WTC11 (cell line): ENCODE results near the gene CREBBP. TPM values are rescaled to one million over a fixed set of nuclear protein-coding genes. Genes with fewer than 3 reads are reported as not detected.

Experiments used
- ATAC-seq: fragments of 200-7000 bp; cut with Tn5 transposase; 2 replicates; pipeline ENCODE4 v1.10.0; 2021; ENCODE audit warnings: mild to moderate bottlenecking, moderate library complexity
- CTCF ChIA-PET: fragments of 300-600 bp; sonication (Branson Sonifier 250); formaldehyde crosslinking; loops from one replicate; lab custom pipeline; 2021; ENCODE audit warnings: antibody characterized with exemption; lab: Charles Lee
- POLR2A ChIA-PET: fragments of 350-600 bp; sonication (Branson Sonifier 250); formaldehyde crosslinking; loops from one replicate; lab custom pipeline; 2021; ENCODE audit warnings: antibody characterized with exemption; lab: Charles Lee
- DNase-seq: peaks from one replicate; pipeline ENCODE4 v3.0.0; 2021; ENCODE audit warnings: low spot score
- H3K27ac Mint-ChIP-seq: 2 replicates; pipeline ENCODE4 v1.8.0; 2021; ENCODE audit warnings: mixed read lengths
- H3K27me3 Mint-ChIP-seq: 2 replicates; pipeline ENCODE4 v1.8.0; 2021; ENCODE audit warnings: low read depth, mild to moderate bottlenecking, moderate library complexity, mixed read lengths
- H3K36me3 Mint-ChIP-seq: 2 replicates; pipeline ENCODE4 v1.8.0; 2021; ENCODE audit warnings: mixed read lengths
- H3K4me1 Mint-ChIP-seq: 2 replicates; pipeline ENCODE4 v1.8.0; 2022; ENCODE audit warnings: mixed read lengths
- H3K4me3 Mint-ChIP-seq: 2 replicates; pipeline ENCODE4 v1.8.0; 2021; ENCODE audit warnings: mild to moderate bottlenecking, moderate library complexity, mixed read lengths
- H3K9me3 Mint-ChIP-seq: 2 replicates; pipeline ENCODE4 v1.8.0; 2021; ENCODE audit warnings: mixed read lengths
- CBFB ChIP-seq: sonication (generic); formaldehyde crosslinking; IDR thresholded peaks from 2 replicates; pipeline ENCODE4 v1.8.1; 2022; ENCODE audit warnings: mild to moderate bottlenecking, low read depth, missing genetic modification reagents
- GABPB1 ChIP-seq: sonication (generic); formaldehyde crosslinking; IDR thresholded peaks from 2 replicates; pipeline ENCODE4 v1.8.1; 2023; ENCODE audit warnings: mild to moderate bottlenecking, missing genetic modification reagents
- JAZF1 ChIP-seq: fragments of 250-450 bp; sonication (Bioruptor Pico); IDR thresholded peaks from 2 replicates; pipeline ENCODE4 v1.9.0; 2021; ENCODE audit warnings: moderate library complexity, mild to moderate bottlenecking, inconsistent platforms
- JUN ChIP-seq: sonication (generic); formaldehyde crosslinking; IDR thresholded peaks from 2 replicates; pipeline ENCODE4 v1.8.0; 2023; ENCODE audit warnings: mild to moderate bottlenecking, missing genetic modification reagents
- KAT7 ChIP-seq: sonication (generic); formaldehyde crosslinking; IDR thresholded peaks from 2 replicates; pipeline ENCODE4 v1.8.1; 2023; ENCODE audit warnings: missing genetic modification reagents, mild to moderate bottlenecking, borderline replicate concordance
- NFATC4 ChIP-seq: fragments of 250-450 bp; sonication (Bioruptor Pico); IDR thresholded peaks from 2 replicates; pipeline ENCODE4 v1.9.0; 2021; ENCODE audit warnings: mild to moderate bottlenecking
- NFYB ChIP-seq: sonication (generic); formaldehyde crosslinking; conservative IDR thresholded peaks from 2 replicates; pipeline ENCODE4 v1.8.0; 2022; ENCODE audit warnings: low read depth, missing genetic modification reagents
- NR1H2 ChIP-seq: sonication (generic); formaldehyde crosslinking; IDR thresholded peaks from 2 replicates; pipeline ENCODE4 v1.9.0; 2021; ENCODE audit warnings: mild to moderate bottlenecking, moderate library complexity, missing genetic modification reagents
- RORB ChIP-seq: fragments of 250-450 bp; sonication (Bioruptor Pico); IDR thresholded peaks from 2 replicates; pipeline ENCODE4 v1.9.0; 2021; ENCODE audit warnings: mild to moderate bottlenecking
- SMAD4 ChIP-seq: sonication (generic); formaldehyde crosslinking; IDR thresholded peaks from 2 replicates; pipeline ENCODE4 v1.8.0; 2022; ENCODE audit warnings: mild to moderate bottlenecking, missing genetic modification reagents
- ZNF138 ChIP-seq: sonication (generic); formaldehyde crosslinking; conservative IDR thresholded peaks from 2 replicates; pipeline ENCODE4 v1.8.1; 2022; ENCODE audit warnings: mild to moderate bottlenecking, moderate library complexity, missing genetic modification reagents
- ZNF317 ChIP-seq: sonication (generic); formaldehyde crosslinking; IDR thresholded peaks from 2 replicates; pipeline ENCODE4 v1.8.1; 2023; ENCODE audit warnings: low read depth, mild to moderate bottlenecking, moderate library complexity, missing genetic modification reagents, borderline replicate concordance
- ZNF423 ChIP-seq: fragments of 250-450 bp; sonication (Bioruptor Pico); IDR thresholded peaks from 2 replicates; pipeline ENCODE4 v2.1.2; 2022; ENCODE audit warnings: mild to moderate bottlenecking, moderate library complexity
- total RNA-seq: library from RNA; stranded (reverse); gene quantifications from 3 replicates; pipeline ENCODE4 v1.2.3, GENCODE V29; 2021
- TF ChIP-seq, protein P1 (sequence below): fragments of 250-450 bp; sonication (Bioruptor Pico); IDR thresholded peaks from 2 replicates; pipeline ENCODE4 v1.9.0; 2021; ENCODE audit warnings: mild to moderate bottlenecking, borderline replicate concordance
- TF ChIP-seq, protein P2 (sequence below): sonication (generic); formaldehyde crosslinking; IDR thresholded peaks from 2 replicates; pipeline ENCODE4 v1.8.1; 2023; ENCODE audit warnings: mild to moderate bottlenecking, missing genetic modification reagents, moderate library complexity
- TF ChIP-seq, protein P3 (sequence below): sonication (generic); formaldehyde crosslinking; IDR thresholded peaks from 2 replicates; pipeline ENCODE4 v1.8.0; 2022; ENCODE audit warnings: mild to moderate bottlenecking, missing genetic modification reagents
- TF ChIP-seq, protein P4 (sequence below): sonication (generic); formaldehyde crosslinking; IDR thresholded peaks from 2 replicates; pipeline ENCODE4 v1.8.0; 2022; ENCODE audit warnings: mild to moderate bottlenecking, missing genetic modification reagents
- TF ChIP-seq, protein P5 (sequence below): fragments of 200-600 bp; IDR thresholded peaks from 2 replicates; pipeline ENCODE4 v1.8.0; 2022; ENCODE audit warnings: antibody characterized with exemption

The CREBBP gene
- total RNA-seq, 1 experiment from 2014 or later = 49.6 TPM

DNA sequence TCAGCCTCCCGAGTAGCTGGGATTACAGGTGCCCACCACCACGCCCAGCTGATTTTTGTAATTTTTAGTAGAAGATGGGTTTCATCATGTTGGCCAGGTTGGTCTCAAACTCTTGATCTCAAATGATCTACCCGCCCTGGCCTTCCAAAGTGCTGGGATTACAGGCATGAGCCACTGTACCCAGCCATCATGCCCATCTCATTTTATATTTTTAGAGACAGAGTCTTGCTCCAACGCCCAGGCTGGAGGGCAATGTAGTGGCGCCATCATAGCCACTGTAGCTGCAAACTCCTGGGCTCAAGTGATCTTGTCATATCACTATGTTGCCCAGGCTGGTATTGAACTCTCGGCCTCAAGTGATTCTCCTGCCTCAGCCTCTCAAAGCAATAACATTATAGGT lies 120.0 kb downstream of the CREBBP start (continued):
- TF ChIP-seq, protein P1, sequence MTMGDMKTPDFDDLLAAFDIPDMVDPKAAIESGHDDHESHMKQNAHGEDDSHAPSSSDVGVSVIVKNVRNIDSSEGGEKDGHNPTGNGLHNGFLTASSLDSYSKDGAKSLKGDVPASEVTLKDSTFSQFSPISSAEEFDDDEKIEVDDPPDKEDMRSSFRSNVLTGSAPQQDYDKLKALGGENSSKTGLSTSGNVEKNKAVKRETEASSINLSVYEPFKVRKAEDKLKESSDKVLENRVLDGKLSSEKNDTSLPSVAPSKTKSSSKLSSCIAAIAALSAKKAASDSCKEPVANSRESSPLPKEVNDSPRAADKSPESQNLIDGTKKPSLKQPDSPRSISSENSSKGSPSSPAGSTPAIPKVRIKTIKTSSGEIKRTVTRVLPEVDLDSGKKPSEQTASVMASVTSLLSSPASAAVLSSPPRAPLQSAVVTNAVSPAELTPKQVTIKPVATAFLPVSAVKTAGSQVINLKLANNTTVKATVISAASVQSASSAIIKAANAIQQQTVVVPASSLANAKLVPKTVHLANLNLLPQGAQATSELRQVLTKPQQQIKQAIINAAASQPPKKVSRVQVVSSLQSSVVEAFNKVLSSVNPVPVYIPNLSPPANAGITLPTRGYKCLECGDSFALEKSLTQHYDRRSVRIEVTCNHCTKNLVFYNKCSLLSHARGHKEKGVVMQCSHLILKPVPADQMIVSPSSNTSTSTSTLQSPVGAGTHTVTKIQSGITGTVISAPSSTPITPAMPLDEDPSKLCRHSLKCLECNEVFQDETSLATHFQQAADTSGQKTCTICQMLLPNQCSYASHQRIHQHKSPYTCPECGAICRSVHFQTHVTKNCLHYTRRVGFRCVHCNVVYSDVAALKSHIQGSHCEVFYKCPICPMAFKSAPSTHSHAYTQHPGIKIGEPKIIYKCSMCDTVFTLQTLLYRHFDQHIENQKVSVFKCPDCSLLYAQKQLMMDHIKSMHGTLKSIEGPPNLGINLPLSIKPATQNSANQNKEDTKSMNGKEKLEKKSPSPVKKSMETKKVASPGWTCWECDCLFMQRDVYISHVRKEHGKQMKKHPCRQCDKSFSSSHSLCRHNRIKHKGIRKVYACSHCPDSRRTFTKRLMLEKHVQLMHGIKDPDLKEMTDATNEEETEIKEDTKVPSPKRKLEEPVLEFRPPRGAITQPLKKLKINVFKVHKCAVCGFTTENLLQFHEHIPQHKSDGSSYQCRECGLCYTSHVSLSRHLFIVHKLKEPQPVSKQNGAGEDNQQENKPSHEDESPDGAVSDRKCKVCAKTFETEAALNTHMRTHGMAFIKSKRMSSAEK (CRISPR knock-in tag) = no peak
- TF ChIP-seq GABPB1 (CRISPR knock-in tag) = no peak
- TF ChIP-seq, protein P2, sequence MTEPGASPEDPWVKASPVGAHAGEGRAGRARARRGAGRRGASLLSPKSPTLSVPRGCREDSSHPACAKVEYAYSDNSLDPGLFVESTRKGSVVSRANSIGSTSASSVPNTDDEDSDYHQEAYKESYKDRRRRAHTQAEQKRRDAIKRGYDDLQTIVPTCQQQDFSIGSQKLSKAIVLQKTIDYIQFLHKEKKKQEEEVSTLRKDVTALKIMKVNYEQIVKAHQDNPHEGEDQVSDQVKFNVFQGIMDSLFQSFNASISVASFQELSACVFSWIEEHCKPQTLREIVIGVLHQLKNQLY (CRISPR knock-in tag) = no peak
- TF ChIP-seq ZNF317 (CRISPR knock-in tag) = no peak
- no peak for TF ChIP-seq ZNF423 (CRISPR knock-in tag)
- TF ChIP-seq KAT7 (CRISPR knock-in tag) = no peak
- TF ChIP-seq, protein P3, sequence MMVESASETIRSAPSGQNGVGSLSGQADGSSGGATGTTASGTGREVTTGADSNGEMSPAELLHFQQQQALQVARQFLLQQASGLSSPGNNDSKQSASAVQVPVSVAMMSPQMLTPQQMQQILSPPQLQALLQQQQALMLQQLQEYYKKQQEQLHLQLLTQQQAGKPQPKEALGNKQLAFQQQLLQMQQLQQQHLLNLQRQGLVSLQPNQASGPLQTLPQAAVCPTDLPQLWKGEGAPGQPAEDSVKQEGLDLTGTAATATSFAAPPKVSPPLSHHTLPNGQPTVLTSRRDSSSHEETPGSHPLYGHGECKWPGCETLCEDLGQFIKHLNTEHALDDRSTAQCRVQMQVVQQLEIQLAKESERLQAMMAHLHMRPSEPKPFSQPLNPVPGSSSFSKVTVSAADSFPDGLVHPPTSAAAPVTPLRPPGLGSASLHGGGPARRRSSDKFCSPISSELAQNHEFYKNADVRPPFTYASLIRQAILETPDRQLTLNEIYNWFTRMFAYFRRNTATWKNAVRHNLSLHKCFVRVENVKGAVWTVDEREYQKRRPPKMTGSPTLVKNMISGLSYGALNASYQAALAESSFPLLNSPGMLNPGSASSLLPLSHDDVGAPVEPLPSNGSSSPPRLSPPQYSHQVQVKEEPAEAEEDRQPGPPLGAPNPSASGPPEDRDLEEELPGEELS (CRISPR knock-in tag) = no peak
- TF ChIP-seq NR1H2 (CRISPR knock-in tag) = no peak
- no peak for TF ChIP-seq JAZF1
- TF ChIP-seq ZNF138 (CRISPR knock-in tag) = no peak
- no peak for TF ChIP-seq NFATC4
- no peak for TF ChIP-seq RORB (CRISPR knock-in tag)
- TF ChIP-seq JUN = no peak
- no peak for TF ChIP-seq CBFB
- TF ChIP-seq, all 79 proteins: peak for 0

DNA sequence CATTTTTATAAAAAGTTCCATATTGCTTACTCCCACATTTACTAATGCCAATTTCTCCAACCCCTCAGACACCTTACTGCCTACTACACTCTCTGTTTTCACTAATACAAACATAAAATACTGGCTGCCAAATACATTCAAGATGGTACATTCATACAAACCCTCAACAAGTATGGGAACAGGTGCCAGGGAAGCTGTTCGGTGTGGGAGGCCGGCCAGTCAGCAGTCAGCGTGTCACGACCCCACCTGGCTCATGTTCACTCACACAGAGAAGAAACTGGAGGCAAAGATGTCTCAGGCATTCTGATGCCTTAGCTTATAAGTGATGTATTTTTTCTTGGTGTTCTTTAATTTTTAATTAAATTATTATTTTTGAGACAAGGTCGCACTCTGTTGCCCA lies 120.8 kb downstream of the CREBBP start:
- Mint-ChIP-seq H3K36me3 (peaks cover 38% of the 10 kb centered on the region), H3K27me3 (no peaks in the 10 kb centered on the region), H3K27ac (no peak overlapping the region), H3K4me1 (no peaks in the 10 kb centered on the region), H3K9me3 (no peaks in the 10 kb centered on the region), H3K4me3 (no peak overlapping the region)
- ChIA-PET POLR2A (no interaction called here), CTCF (interaction anchor here (0.7 kb wide), 1 partner anchor 601 kb away, joined by 6 read pairs; no protein-coding TSS in a partner anchor)
- TF ChIP-seq CBFB (no peak), SMAD4 (CRISPR knock-in tag) (no peak), JAZF1 (no peak)
- TF ChIP-seq, protein P4, sequence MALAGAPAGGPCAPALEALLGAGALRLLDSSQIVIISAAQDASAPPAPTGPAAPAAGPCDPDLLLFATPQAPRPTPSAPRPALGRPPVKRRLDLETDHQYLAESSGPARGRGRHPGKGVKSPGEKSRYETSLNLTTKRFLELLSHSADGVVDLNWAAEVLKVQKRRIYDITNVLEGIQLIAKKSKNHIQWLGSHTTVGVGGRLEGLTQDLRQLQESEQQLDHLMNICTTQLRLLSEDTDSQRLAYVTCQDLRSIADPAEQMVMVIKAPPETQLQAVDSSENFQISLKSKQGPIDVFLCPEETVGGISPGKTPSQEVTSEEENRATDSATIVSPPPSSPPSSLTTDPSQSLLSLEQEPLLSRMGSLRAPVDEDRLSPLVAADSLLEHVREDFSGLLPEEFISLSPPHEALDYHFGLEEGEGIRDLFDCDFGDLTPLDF = no peak
- no peak for ATAC-seq
- DNase-seq = no peak

DNA sequence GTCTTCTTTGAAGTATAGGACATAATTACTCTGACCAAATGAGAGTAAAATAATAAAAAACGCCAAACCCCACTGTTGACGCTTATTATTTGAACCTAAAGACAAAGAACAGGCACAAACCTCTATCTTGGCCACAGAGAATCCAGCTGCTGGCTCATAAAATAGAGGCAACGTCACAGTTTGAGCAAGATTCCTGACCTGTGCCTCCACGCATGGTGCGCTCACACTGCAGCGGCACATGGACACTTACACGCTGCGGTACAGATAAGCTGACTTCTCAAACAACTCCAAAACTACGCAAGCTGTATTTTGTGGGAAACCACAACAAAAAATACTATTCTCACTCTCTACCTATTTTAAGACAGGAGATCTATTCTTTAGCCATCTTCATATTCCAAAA lies 124.4 kb downstream of the CREBBP start:
- H3K4me3 Mint-ChIP-seq = no peak overlapping the region
- H3K36me3 Mint-ChIP-seq = peaks cover 36% of the 10 kb centered on the region
- no peak for ATAC-seq
- H3K27ac Mint-ChIP-seq = no peak overlapping the region; the same call in 1 of the 2 replicates
- H3K27me3 Mint-ChIP-seq = no peaks in the 10 kb centered on the region
- TF ChIP-seq NFYB = no peak
- TF ChIP-seq, protein P5, sequence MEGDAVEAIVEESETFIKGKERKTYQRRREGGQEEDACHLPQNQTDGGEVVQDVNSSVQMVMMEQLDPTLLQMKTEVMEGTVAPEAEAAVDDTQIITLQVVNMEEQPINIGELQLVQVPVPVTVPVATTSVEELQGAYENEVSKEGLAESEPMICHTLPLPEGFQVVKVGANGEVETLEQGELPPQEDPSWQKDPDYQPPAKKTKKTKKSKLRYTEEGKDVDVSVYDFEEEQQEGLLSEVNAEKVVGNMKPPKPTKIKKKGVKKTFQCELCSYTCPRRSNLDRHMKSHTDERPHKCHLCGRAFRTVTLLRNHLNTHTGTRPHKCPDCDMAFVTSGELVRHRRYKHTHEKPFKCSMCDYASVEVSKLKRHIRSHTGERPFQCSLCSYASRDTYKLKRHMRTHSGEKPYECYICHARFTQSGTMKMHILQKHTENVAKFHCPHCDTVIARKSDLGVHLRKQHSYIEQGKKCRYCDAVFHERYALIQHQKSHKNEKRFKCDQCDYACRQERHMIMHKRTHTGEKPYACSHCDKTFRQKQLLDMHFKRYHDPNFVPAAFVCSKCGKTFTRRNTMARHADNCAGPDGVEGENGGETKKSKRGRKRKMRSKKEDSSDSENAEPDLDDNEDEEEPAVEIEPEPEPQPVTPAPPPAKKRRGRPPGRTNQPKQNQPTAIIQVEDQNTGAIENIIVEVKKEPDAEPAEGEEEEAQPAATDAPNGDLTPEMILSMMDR = no peak
- H3K4me1 Mint-ChIP-seq = no peaks in the 10 kb centered on the region
- ChIA-PET POLR2A (no interaction called here), CTCF (no interaction called here)
- DNase-seq = no peak
- no peaks in the 10 kb centered on the region for H3K9me3 Mint-ChIP-seq
